HG02885 (cell line): ENCODE data around the gene CLDN11.

Experiments
- ATAC-seq: cut with Tn5 transposase; IDR thresholded peaks from one replicate; pipeline ENCODE4 v1.9.1; 2021; ENCODE audit warnings: mild to moderate bottlenecking; ENCODE audit not compliant: unreplicated experiment, poor library complexity

CLDN11 gene

DNA sequence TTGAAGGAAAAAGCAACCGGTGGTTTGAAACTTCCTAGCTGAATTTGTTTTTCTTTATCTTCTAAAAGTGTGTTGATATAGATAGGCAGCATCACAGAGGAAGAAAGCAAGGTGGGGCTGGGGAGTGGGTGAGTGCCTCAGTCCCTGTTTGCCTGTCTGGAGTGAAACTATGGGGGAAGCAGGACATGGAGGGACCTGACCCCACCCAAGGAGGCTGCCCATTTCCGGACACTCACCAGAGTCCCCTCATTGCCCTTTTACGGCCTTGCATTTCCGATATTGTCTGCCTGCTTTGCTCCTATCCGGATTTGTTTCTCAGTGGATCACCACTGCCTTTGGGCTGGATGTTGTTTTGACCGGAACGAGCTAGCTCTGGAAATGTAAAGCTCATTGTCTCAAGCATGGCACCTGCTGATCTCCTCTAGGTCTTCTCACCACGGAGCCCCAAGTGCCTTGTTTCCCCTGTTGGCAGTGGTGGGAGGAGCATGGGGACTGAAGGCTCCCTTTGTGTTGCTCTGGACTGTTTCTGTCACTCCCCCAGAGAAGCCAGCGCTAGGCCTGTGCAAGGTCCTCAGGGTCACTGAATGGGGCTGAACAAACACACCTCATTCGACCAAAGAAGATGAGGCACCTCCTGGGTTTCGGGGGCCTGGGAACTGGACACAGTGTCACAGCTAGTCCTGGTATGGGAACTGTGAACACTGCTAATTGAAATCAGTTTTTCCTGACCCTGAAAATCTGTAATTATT, 7.0 kb downstream of the CLDN11 start:
- no peak for ATAC-seq

DNA sequence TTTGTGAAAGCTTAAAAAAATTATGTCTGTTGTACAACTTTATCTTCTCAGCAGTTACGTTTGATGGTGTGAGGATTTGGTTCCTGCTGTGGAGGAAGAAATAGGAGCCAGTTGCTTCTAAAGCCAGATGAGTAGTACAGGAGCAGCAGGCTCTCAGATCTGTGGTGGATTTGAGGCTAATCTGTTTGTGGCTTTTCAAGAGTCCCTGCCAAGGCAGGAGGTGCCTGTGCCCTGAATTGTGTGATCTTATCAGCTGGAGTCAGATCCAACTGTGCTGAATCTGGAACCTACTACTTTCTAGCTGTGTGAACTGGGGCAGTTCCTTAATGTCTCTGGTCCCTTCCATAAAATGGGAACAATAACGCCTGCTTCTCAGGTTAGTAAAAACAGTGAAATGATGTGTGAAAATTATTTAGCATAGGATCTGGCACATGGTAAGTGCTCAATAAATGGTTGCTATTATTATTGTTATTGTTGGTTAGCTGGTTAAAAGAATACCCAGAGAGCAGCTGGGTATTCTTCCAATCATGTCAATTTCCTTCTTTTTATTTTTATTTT, 7.7 kb downstream of the CLDN11 start:
- ATAC-seq, result no peak

DNA sequence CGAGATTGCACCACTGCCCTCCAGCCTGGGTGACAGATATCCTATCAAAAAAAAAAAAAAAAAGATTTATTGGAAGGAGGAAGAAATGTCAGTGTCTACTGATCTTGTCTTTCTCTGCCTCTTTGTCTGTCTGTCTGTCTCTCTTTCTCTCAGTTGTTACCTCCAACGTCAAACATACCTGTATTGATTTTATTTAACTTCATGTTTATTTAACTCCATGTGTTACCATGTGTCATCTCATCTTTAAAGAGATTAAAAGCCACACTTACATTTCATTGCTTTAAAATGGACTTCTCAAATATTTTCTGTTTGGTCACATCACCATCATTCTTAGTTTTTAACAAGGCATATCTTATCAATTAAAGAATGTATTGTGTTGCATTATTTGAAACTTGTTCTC, 9.4 kb downstream of the CLDN11 start:
- no peak for ATAC-seq

DNA sequence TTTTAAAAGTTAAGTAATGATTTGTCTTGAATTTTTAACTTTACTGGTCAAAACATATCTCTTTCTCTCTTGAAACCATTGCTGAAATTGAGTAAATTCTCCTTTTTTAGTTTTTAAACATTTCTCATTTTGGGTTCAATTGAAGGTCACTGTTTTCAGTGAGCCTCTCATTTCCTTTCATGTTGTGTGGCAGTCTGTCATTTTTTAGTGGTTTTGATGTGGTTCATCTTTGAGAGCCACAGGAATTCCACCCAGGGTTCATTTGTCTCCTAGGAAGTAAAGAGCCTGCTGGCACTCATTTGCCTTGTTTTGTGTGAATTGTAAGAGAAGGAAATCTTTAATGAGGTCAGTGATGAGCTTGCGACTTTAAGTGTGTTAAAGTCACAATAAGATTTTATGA, 10.4 kb downstream of the CLDN11 start:
- peak; percentile 83 for ATAC-seq

DNA sequence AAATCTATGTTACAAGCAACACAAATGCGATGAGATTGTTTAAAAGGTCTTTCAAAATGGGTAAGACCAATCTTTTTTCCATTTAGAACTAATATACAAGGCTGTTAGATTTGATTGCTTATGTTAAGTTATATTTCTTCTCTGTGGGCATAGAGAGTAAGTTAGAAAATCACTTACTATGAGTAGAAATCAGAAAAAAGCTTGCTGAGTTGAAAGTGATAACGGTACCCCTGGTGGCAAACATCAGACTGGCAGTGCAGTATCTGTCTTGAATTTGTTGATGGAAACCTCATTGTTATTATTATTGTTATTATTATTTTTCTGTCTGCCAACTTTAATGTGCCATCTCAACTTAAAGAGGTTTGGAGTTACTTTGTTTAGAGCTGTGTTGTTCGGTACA, 12.4 kb downstream of the CLDN11 start:
- no peak for ATAC-seq

DNA sequence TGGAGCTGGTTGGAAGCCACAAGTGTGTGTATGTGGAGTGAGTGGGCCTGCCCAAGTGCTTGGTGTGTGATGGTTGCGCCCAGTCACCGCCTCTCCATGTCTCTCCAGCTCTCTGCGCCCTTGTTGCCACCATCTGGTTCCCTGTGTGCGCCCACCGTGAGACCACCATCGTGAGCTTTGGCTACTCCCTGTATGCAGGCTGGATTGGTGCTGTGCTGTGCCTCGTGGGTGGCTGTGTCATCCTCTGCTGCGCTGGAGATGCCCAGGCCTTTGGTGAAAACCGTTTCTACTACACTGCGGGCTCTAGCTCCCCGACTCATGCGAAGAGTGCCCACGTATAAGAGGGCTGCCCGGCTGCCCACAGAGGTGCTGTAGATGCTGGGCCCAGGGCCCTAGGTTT, 13.7 kb downstream of the CLDN11 start:
- ATAC-seq, result no peak

DNA sequence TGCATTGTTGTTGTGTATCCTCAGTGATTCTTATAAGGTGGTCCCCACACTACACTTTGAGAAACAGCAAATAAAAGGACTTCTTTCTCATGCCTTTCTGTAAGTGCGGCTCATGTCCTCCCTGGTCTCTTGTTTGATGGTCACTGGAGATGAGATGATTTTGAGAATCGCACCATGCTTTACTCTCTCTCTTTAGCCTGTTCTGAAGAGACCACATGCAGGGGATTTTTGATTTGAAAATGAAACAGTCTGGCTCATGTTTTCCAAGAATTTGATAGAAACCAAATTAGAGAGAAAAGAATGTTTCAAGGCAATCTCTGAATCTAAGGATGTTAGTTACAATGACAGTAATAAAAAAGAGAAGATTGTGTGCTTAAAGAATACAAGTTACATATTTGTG, 18.0 kb downstream of the CLDN11 start:
- ATAC-seq, result no peak

DNA sequence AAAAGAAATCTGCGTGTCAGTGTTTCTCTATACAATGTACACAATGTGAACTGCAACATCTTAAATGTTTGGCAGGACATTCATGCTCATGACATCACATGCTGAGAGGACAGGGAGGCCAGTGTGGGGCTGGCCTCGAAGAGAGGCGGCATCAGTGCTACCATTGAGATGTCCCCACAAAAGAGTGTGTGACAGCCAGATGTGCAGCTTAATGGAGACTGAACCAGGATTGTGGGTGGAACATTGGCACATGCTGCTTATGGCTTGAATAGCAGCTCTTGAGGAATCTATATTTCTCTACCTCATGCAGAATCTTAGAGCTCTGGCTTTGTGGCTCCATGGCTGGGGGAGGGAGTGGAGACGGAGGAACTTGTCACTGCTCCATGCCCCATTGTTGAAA, 18.5 kb downstream of the CLDN11 start:
- ATAC-seq, result no peak

DNA sequence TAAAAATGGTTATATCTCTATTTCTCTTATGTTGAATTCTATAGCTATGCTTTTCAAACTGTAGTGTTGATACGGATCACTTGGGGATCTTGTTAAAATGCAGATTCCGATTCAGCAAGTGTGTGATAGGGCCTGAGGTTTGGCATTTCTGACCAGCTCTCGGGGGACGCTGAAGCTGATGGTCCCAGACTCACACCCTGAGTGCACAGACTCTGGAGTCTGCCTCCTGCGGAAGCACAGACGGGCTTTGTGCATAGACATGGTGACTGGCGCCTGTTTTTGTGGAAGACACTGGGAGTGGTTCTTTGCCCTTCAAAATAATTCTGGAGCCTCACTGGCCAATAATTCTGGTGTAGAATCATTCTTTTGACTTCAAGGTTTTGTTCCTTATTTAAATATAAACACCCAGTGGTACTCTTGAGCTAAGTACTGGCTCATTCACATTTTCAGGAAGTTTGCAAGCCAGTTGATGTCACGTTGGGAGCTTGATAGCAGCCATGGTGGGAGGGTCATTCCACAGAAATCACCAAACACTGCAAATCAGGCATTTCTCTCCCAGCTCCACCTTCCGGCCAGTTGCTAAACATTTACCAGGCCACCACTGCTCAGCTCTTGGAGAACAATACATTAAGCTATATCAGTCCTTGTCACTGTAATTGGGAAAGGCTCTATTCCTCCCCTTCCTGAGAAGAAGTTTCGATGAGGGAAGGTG, 19.2 kb downstream of the CLDN11 start:
- ATAC-seq, result no peak

DNA sequence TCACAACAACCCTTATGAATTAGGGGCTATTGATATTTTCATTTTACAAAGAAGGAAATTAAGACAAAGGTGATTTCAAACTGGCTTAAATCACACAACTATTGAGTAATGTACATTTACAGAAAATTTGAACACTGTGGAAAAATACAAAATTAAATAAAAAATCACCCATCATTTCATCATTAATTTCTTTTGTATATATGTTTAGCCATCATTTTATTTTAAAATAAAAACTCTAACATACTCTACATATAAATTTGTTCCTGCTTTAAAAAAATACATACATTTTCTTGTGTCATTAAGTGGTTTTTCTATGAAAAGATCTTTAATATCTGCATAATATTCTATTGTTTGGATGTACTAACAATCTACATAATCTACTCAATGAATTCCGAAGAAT, 20.2 kb downstream of the CLDN11 start:
- no peak for ATAC-seq

DNA sequence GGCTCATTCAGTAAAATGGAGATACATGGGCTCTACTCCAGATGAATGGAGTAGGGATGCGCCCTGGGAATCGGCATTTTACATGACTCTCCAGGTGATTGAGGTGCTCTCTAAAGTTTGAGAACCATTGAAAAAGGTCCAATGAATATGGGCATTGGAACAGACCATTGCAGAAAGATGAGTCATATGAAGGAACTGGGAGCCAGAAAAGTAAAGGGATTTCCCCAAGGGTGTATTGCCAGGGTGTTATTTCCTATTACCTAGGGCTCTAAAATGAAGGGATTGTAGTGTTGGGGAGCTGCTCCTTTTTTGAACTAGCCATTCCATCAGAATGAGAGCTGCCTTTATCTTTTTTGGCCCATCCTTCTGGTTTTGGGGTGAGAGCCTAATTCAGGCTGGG, 21.7 kb downstream of the CLDN11 start:
- no peak for ATAC-seq

DNA sequence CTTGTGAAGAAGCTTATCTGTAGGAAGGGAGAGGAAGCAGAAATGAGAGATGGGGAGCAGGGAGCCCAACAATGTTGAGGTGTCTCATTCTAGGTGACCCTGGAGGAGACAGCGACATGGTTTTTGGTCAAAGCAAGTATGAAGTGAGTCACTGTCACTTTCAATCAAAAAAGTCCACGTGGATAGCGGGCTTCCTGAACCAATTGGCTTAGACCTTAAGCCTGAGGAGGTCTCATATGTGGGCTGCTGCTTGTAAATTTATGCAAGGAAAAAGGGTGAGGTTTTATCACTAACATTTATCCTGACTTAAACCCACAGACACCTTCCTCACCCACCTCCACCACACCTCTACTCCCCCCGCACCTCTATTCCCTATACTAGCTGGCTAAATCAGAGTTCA, 22.7 kb downstream of the CLDN11 start:
- ATAC-seq, result no peak

DNA sequence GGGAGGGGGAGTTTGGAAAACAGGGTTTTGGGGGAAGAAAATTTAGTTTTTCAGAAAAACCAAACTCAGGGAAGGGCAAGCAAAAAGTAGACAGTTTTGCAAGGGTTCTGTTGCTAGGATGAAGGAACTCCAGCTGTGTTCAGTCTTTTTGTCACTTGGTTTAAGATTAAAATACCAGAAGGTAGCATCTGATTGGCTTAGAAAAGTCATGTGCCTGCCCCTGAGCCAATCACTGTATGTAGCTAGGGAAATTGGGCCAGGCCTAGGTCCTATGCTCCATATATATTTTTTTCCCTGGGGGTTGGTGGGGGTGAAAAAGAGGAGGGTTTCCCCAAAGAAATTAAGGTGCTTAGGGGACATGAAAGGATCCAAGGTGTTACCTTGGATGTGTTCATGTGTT, 24.3 kb downstream of the CLDN11 start:
- ATAC-seq, result peak; percentile 43

DNA sequence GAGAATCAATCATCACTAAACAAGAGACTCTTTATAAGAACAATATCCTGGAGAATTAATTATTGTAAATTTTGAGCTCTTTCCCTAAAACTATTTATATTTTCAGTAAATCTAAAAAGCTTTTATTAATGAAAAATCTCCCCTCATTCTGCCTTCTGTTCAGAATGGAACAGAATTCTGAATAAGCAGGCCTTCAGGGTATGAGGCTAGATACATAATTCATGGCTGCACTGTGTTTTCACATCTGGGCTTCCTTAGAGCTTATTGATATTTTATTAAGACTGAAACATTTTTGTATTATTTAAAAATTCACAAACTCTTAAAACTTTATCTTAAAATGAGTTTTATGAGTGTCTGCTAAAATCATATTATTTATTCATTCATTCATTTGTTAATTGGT, 24.8 kb downstream of the CLDN11 start:
- ATAC-seq, result no peak

DNA sequence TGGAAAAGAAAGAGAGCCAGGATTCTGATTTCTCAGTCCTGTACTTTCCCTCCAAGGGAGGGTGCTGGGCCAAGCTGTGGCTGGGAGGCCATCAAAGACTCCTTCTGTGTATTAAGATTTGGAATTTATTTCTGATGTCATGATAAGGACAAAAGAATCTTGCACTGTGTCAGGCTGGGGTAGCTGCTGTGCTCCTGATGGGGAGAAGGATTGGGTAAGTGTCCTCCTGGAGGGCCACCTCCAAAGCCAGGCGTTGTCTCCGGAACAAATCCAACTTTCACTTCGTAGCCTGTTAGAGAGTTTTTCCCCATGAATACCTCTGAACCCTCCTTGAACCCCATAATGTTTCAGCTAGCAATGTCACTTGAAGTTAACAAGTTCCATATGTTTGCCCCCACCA, 29.9 kb downstream of the CLDN11 start:
- no peak for ATAC-seq

DNA sequence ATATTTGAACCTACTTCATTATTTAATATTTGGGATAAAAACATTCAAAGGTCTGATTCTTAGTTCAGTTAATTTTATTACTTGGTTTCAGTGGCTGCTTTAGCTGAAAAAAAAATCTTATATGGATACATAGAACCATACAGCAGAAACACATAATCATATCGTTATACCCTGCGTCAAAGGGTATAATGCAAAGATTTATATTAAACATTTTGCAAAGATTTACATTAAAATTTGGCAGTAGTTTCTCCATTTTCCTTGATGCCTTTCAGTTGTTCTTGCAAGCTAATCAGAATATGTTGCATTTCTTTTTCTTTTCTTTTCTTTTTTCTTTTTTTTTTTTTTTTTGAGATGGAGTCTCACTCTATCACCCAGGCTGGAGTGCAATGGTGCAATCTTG, 31.4 kb downstream of the CLDN11 start:
- ATAC-seq, result no peak

DNA sequence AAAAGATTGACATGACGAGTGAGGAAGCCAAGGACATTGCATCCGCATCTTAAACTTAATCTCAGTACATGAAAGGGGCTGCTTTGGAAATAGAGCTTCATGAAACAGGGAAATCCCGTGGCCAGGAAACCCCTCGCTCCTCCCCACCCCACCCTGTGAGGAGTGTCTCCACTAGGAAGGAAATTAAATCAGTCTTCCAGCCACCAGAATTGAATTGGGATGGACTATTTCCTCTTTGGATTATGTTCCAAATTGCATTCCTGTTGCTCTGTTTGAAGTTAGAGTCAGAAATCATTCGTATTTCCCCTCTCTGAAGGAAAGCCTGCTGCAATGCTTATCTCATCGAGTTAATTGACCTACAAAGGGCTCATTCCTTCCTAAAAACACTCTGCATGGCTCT, 35.8 kb downstream of the CLDN11 start:
- ATAC-seq, result no peak

DNA sequence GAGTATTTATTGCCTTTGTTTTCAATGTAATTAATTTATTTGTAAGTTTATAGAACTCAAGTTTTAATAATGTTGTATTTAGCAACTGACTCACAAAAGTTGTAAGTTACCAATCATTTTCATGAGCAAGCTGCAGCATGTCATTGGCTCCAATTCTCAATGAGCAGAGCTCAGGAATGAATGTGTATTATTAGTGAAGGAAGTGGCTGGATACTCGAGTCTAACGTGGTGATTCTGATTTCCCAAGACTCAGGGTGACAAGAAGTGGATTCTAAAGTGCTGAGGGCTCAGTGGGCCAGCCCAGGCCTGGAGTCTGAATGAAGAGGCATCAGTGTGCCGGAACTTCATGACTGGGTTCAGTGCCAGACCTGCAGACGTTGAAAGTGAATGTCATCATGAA, 39.6 kb downstream of the CLDN11 start:
- no peak for ATAC-seq

DNA sequence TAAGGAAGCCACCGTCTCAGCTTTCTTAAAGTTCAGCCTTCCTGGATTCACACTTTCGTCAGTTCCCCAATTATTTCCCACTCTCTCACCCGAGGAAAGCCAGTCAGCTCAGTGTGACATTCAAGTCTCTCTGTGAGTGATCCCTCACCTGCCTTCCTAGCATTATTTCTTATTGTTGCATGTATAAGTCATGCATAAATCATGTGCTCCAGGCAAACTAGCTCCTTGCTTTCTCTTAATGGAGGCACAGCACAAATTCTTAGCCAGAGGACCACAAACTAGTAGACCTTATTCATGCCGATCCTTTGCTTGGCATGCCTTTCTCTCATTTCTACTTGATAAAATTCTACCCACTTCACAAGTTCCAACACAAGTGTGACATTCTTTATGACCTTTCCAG, 44.3 kb downstream of the CLDN11 start:
- no peak for ATAC-seq

DNA sequence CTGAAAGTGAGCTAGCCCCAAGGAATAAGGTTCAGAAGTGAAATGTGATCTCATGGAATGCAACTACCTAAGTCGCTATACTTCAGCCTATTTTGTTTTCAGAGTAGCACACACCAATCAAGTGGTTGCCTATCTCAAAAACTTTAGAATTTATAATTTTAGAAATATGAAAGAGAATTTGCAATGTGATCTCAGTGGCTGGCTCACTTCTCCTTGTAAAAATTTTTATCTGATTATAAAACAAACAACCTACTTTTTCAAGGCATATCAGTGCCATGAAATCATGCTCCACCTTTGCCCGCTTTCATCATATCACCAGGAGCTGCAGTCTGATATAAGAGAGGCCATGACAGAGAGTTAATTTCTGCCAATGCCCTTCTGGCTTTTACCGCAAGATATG, 47.3 kb downstream of the CLDN11 start:
- no peak for ATAC-seq

DNA sequence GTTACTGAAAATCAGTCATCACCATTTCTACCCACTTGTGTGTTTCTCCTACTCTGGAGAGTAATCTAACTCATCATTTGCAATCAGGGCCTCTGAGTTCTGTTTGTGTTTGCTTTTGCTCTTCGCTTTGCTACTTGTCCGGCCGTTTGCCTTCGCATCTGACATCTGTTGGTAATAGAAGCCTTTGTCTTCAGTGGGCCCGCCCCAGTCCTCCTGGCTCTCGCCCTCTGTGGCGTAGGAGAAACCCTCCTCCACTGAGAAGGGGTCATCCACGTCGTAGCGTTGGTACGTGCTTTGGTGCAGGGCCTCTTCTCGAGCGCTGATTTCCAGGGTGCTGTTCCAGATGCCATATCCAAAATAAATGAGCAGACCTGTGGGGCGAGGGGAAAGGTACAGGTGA, 48.3 kb downstream of the CLDN11 start:
- no peak for ATAC-seq
